Suprapubic skin (tissue), 4 donors: ENCODE results near the gene MS4A14. TPM values are rescaled to one million over a fixed set of nuclear protein-coding genes. Genes with fewer than 3 reads are reported as not detected.

Experiments
- DNase-seq, 2 donors: peaks; one replicate each; pipeline ENCODE4 v3.0.0-alpha.2; 2019; ENCODE audit warnings: low spot score in 2 of 2
- H3K27ac ChIP-seq: fragments of 200-600 bp; sonication (generic); one replicate; pipeline ENCODE4 v1.5.1; 2019
- H3K27me3 ChIP-seq: fragments of 200-600 bp; sonication (generic); one replicate; pipeline ENCODE4 v1.5.1; 2019
- H3K36me3 ChIP-seq: fragments of 200-600 bp; sonication (generic); one replicate; pipeline ENCODE4 v1.5.1; 2019
- H3K4me1 ChIP-seq: fragments of 200-600 bp; sonication (generic); one replicate; pipeline ENCODE4 v1.5.1; 2019
- H3K4me3 ChIP-seq: fragments of 200-600 bp; sonication (generic); one replicate; pipeline ENCODE4 v1.5.1; 2019; ENCODE audit warnings: mild to moderate bottlenecking
- H3K9me3 ChIP-seq: fragments of 200-600 bp; sonication (generic); one replicate; pipeline ENCODE4 v1.5.1; 2019
- EP300 ChIP-seq: sonication (generic); formaldehyde crosslinking; IDR thresholded peaks from one replicate; pipeline ENCODE4 v1.6.1; 2017; ENCODE audit warnings: antibody characterized with exemption
- POLR2A ChIP-seq, 2 donors: fragments of 450-650 bp; IDR thresholded peaks; one replicate each; pipeline ENCODE4 v1.6.1; 2017; ENCODE audit warnings: antibody characterized with exemption in 2 of 2, mild to moderate bottlenecking in 2 of 2, moderate library complexity in 2 of 2
- POLR2AphosphoS5 ChIP-seq, 3 donors: sonication (generic); formaldehyde crosslinking; IDR thresholded peaks; one replicate each; pipeline ENCODE4 v1.6.1; 2017; ENCODE audit warnings: antibody characterized with exemption in 3 of 3
- WGBS: methylation state at CpG from one replicate; pipeline ENCODE4 v1.1.5; 2018; 5-methylcytosine and 5-hydroxymethylcytosine counted together
- total RNA-seq, 4 donors: library from RNA; depleted of rRNA; stranded (reverse); fragments of >200 nt; gene quantifications; one replicate each; pipeline ENCODE4 v1.1.0, GENCODE V29; 2016
- TF ChIP-seq, protein P1 (sequence below), 2 donors: fragments of 200-600 bp in 1 of 2; fragments of 450-650 bp in 1 of 2; sonication (generic) in 1 of 2; IDR thresholded peaks; one replicate each; pipeline ENCODE4 v1.5.1; 2016 to 2019; ENCODE audit warnings: antibody characterized with exemption in 2 of 2, mild to moderate bottlenecking in 1 of 2, moderate library complexity in 1 of 2

MS4A14 gene
- total RNA-seq, 4 donors from 2014 or later, result 0.48 to 2.3 TPM; not detected in 2

GRCh38 chr11:60376601-60377000, 19.7 kb upstream of the MS4A14 start:
- no peaks in the 10 kb centered on the region for H3K9me3 ChIP-seq
- WGBS, result 83% methylated on average over 3 of the region's 3 CpGs
- no peaks in the 10 kb centered on the region for H3K36me3 ChIP-seq
- H3K4me1 ChIP-seq, result no peaks in the 10 kb centered on the region
- no peak for DNase-seq
- H3K27me3 ChIP-seq, result no peaks in the 10 kb centered on the region
- TF ChIP-seq POLR2A (IDR thresholded peaks at IDR 0.05), result no peak
- no peak for TF ChIP-seq POLR2AphosphoS5 (IDR thresholded peaks at IDR 0.05)
- TF ChIP-seq EP300, result no peak
- TF ChIP-seq, protein P1, sequence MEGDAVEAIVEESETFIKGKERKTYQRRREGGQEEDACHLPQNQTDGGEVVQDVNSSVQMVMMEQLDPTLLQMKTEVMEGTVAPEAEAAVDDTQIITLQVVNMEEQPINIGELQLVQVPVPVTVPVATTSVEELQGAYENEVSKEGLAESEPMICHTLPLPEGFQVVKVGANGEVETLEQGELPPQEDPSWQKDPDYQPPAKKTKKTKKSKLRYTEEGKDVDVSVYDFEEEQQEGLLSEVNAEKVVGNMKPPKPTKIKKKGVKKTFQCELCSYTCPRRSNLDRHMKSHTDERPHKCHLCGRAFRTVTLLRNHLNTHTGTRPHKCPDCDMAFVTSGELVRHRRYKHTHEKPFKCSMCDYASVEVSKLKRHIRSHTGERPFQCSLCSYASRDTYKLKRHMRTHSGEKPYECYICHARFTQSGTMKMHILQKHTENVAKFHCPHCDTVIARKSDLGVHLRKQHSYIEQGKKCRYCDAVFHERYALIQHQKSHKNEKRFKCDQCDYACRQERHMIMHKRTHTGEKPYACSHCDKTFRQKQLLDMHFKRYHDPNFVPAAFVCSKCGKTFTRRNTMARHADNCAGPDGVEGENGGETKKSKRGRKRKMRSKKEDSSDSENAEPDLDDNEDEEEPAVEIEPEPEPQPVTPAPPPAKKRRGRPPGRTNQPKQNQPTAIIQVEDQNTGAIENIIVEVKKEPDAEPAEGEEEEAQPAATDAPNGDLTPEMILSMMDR (IDR thresholded peaks at IDR 0.05), result no peak
- H3K4me3 ChIP-seq, result no peak overlapping the region
- no peak overlapping the region for H3K27ac ChIP-seq

- no peaks in the 10 kb centered on the region for H3K9me3 ChIP-seq
- H3K27me3 ChIP-seq, result no peaks in the 10 kb centered on the region
- WGBS, result 71% methylated on average over 2 of the region's 2 CpGs
- H3K4me1 ChIP-seq, result no peaks in the 10 kb centered on the region
- no peaks in the 10 kb centered on the region for H3K36me3 ChIP-seq
- DNase-seq, result no peak
- no peak overlapping the region for H3K27ac ChIP-seq
- no peak overlapping the region for H3K4me3 ChIP-seq
- no peak for TF ChIP-seq POLR2AphosphoS5 (IDR thresholded peaks at IDR 0.05)
- TF ChIP-seq, protein P1 (IDR thresholded peaks at IDR 0.05), result no peak
- TF ChIP-seq POLR2A (IDR thresholded peaks at IDR 0.05), result no peak
- TF ChIP-seq EP300, result no peak
Observed at GRCh38 chr11:60377401-60378136, 18.7 kb upstream of the MS4A14 start.

GRCh38 chr11:60378354-60378753, 17.9 kb upstream of the MS4A14 start, which contains the start of gene MS4A7:
Gene MS4A7, plus strand, starts transcription at chr11:60378532. Its CDS starts 4,610 bp downstream, at chr11:60383142.
- 61% methylated on average over 3 of the region's 3 CpGs for WGBS
- no peak for DNase-seq
- no peaks in the 10 kb centered on the region for H3K4me1 ChIP-seq
- TF ChIP-seq POLR2AphosphoS5 (IDR thresholded peaks at IDR 0.05) (no peak), EP300 (no peak), POLR2A (IDR thresholded peaks at IDR 0.05) (peak in 1 of 2 donors; percentile 55)
- TF ChIP-seq, protein P1 (IDR thresholded peaks at IDR 0.05), result no peak
- peak within 1 kb of the TSS; percentile 33 for H3K4me3 ChIP-seq
- H3K36me3 ChIP-seq, result no peaks in the 10 kb centered on the region
- H3K27me3 ChIP-seq, result no peaks in the 10 kb centered on the region
- no peaks in the 10 kb centered on the region for H3K9me3 ChIP-seq
- H3K27ac ChIP-seq, result peak within 1 kb of the TSS; percentile 40

DNA sequence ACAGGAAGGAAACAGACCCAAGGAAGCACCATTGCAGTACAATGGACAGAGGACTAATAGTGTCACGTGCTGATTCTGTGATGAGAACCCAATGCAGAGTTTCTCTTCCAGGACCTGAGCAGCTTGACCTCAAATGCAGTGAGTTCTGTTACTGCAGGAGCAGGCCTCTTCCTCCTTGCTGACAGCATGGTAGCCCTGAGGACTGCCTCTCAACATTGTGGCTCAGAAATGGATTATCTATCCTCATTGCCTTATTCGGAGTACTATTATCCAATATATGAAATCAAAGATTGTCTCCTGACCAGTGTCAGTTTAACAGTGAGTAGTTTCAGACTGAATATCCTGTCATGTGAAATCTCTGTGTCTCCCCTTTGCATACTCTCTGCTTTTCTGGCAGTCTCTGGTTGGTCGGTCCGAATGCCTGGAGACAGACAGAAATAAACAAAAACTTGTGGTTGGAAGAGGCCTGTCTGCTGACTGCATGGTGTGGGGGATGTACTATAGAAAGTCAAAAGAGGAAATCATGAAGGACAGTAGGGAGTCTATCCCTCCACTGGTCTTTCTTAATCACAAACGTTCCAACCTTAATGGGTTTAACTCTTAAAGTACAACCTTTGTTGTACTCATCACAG, 6.9 kb upstream of the MS4A14 start:
- Histone ChIP-seq H3K36me3 (no peaks in the 10 kb centered on the region), H3K27me3 (no peaks in the 10 kb centered on the region), H3K9me3 (no peaks in the 10 kb centered on the region), H3K27ac (no peak overlapping the region), H3K4me1 (no peaks in the 10 kb centered on the region), H3K4me3 (no peak overlapping the region)
- no peak for TF ChIP-seq POLR2A (IDR thresholded peaks at IDR 0.05)
- no peak for TF ChIP-seq POLR2AphosphoS5 (IDR thresholded peaks at IDR 0.05)
- TF ChIP-seq EP300, result no peak
- TF ChIP-seq, protein P1 (IDR thresholded peaks at IDR 0.05), result no peak
- 43% methylated on average over 5 of the region's 5 CpGs for WGBS
- no peak for DNase-seq

- Histone ChIP-seq H3K36me3 (no peaks in the 10 kb centered on the region), H3K4me1 (no peaks in the 10 kb centered on the region), H3K27me3 (no peaks in the 10 kb centered on the region), H3K9me3 (no peaks in the 10 kb centered on the region), H3K4me3 (no peak overlapping the region), H3K27ac (no peak overlapping the region)
- DNase-seq, result no peak
- TF ChIP-seq EP300, result no peak
- no peak for TF ChIP-seq POLR2AphosphoS5 (IDR thresholded peaks at IDR 0.05)
- TF ChIP-seq, protein P1 (IDR thresholded peaks at IDR 0.05), result no peak
- TF ChIP-seq POLR2A (IDR thresholded peaks at IDR 0.05), result no peak
Observed at GRCh38 chr11:60390419-60390818, 5.8 kb upstream of the MS4A14 start.
